OCI-LY3 (cell line): Measurements from ENCODE around the gene FLOT2.

Experiments
- CTCF ChIP-seq: fragments of 200-600, 300-600 bp; sonication (generic); IDR thresholded peaks from 2 replicates; pipeline ENCODE4 v1.5.1; 2014; ENCODE audit warnings: antibody characterized with exemption, low read length, low read depth
- EZH2phosphoT487 ChIP-seq: fragments of 200-600 bp; shearing (Covaris generic); IDR thresholded peaks from 2 replicates; pipeline ENCODE4 v1.6.1; 2018; ENCODE audit warnings: antibody characterized with exemption, mixed run types, low read depth

DNA sequence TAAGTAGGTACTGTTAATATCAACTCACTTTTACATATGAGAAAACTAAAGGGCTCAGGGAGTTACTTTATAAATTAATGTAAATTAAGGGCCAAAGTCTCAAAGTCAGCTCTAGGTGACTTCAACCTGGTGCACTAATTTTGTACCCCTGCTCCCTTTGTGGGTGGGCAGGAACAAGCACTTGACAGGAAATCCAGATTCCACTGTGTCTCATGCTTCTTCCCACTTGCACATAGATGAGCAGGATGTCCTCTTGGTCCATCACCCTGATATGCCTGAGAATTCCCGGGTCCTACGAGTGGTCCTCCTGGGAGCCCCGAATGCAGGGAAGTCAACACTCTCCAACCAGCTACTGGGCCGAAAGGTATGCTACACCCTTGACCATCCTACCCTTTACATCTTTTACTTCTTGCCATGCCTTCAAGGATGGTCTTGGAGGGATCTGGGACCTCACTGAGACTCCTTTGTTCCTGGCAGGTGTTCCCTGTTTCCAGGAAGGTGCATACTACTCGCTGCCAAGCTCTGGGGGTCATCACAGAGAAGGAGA, 41.4 kb downstream of the FLOT2 start:
- TF ChIP-seq CTCF (no peak), EZH2phosphoT487 (no peak)
